Stimulated activated CD4-positive, alpha-beta T cell treated with anti-CD3 and anti-CD28 coated beads, Interleukin-12 subunit alpha, Interleukin-12 subunit beta, amount 100 ng/mL, for 48 hours (primary cell): ENCODE data around the gene GAS2L3.
"Not testable (repeated sequence)": the region's sequence is repeated elsewhere in the genome, so short reads cannot be mapped to it uniquely, and the experiment has no call there.

Source experiments
- DNase-seq, 3 donors: peaks; one replicate each; pipeline ENCODE4 v3.0.0-alpha.2; 2020; ENCODE audit warnings: low read depth in 2 of 3, low spot score in 1 of 3

Gene GAS2L3

GRCh38 chr12:100573292-100574186, at the start of gene GAS2L3:
Gene GAS2L3, plus strand, starts transcription at chr12:100573684. Its CDS starts 21,221 bp downstream, at chr12:100594905.
- DNase-seq, result peak; percentile 11 to 51 (median 37)

GRCh38 chr12:100528034-100528433, 45.5 kb upstream of the GAS2L3 start:
- no peak for DNase-seq

- DNase-seq, result no peak
These were observed 44.9 kb upstream of the GAS2L3 start for GRCh38 chr12:100528471-100529127.

GRCh38 chr12:100529756-100530350, 43.6 kb upstream of the GAS2L3 start:
- DNase-seq, result no peak

- no peak for DNase-seq
These were observed 40.1 kb upstream of the GAS2L3 start for GRCh38 chr12:100533376-100533775.

GRCh38 chr12:100534625-100535227, 38.8 kb upstream of the GAS2L3 start:
- no peak for DNase-seq

- no peak for DNase-seq
These were observed 34.3 kb upstream of the GAS2L3 start for GRCh38 chr12:100539202-100539601.

- no peak for DNase-seq
These were observed 29.3 kb upstream of the GAS2L3 start for GRCh38 chr12:100544165-100544564.

- no peak for DNase-seq
These were observed 28.4 kb upstream of the GAS2L3 start for GRCh38 chr12:100545092-100545491.

- DNase-seq, result no peak
These were observed 19.5 kb upstream of the GAS2L3 start for GRCh38 chr12:100553936-100554335.

GRCh38 chr12:100554608-100555077, 18.8 kb upstream of the GAS2L3 start:
- DNase-seq, result no peak

GRCh38 chr12:100555722-100556121, 17.8 kb upstream of the GAS2L3 start:
- DNase-seq, result no peak

GRCh38 chr12:100557357-100557756, 16.1 kb upstream of the GAS2L3 start:
- DNase-seq, result no peak

GRCh38 chr12:100559261-100559660, 14.2 kb upstream of the GAS2L3 start:
- DNase-seq, result not testable (repeated sequence)

GRCh38 chr12:100564090-100564489, 9.4 kb upstream of the GAS2L3 start:
- no peak for DNase-seq

- DNase-seq, result no peak
These were observed 8.5 kb upstream of the GAS2L3 start for GRCh38 chr12:100564905-100565467.

GRCh38 chr12:100565987-100566545, 7.4 kb upstream of the GAS2L3 start:
- DNase-seq, result no peak

- no peak for DNase-seq
These were observed 6.4 kb upstream of the GAS2L3 start for GRCh38 chr12:100566887-100567637.

- no peak for DNase-seq
These were observed 5.5 kb upstream of the GAS2L3 start for GRCh38 chr12:100567945-100568344.

GRCh38 chr12:100572184-100572583, 1.3 kb upstream of the GAS2L3 start:
- no peak for DNase-seq
